HG02884 (cell line): ENCODE results near the gene FGGY.

Source experiments
- ATAC-seq: cut with Tn5 transposase; IDR thresholded peaks from one replicate; pipeline ENCODE4 v1.9.1; 2021; ENCODE audit warnings: mild to moderate bottlenecking, moderate library complexity; ENCODE audit not compliant: unreplicated experiment

Gene FGGY

DNA sequence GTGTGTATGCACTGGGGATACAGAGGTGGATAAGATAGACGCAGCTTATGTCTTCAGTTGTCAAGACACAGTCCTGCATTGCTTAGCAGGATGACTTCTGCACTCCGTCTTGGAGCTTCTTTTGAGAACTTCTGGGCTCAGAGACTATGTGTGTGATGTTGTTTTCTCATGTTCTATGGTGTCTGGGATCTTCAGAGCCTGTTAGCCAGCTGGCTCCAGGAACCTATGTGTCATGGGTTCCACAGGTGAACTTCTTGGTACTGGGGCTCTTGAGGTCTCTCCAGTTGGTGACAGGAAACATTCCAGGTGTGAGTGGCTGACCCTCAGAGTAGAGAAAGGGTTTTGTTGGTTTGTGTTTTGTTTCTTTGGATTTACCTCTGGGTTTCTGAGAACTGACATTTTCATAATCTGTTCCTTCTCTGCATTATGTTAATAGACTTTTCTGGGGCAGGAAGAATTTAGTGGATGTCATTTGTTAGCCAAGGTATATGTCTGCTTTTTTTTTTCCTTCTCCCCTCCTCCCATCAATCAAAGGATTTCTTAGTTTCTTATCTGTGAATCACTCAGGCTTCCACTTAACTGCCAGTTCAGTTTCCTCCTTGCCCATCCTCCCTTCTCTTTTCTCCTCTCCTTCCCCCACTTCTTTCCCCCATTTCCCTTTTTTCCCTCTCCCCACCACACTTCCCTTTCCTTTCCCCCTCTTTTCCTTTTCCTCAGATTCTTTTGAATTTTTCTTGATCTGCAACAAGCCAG is 18.1 kb downstream of the FGGY start:
- ATAC-seq: no peak

- ATAC-seq: no peak
Measured at GRCh38 chr1:59315529-59316463, 18.9 kb downstream of the FGGY start.

- ATAC-seq: peak; percentile 82
Measured at GRCh38 chr1:59316497-59317128, 19.7 kb downstream of the FGGY start.

- ATAC-seq: no peak
Measured at GRCh38 chr1:59317343-59317742, 20.4 kb downstream of the FGGY start.

DNA sequence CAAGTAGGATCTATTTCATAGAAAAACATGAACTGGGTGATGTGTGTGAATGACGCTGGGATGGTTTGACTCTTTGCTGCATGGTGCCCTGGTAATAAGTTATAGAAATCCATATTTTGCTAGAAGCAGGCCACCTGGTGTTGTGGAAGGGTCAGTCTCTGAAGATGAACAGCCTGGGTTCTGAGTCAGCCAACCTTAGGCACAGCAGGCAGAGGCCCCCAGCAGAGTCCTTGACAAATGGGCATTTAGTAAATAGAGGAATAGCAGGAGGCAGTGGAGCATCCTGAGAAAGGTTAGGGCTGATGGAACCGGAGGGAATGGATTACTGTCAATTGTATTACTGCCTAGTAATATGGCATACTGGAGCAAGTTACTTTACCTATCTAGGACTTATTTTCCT is 20.9 kb downstream of the FGGY start:
- ATAC-seq: no peak

DNA sequence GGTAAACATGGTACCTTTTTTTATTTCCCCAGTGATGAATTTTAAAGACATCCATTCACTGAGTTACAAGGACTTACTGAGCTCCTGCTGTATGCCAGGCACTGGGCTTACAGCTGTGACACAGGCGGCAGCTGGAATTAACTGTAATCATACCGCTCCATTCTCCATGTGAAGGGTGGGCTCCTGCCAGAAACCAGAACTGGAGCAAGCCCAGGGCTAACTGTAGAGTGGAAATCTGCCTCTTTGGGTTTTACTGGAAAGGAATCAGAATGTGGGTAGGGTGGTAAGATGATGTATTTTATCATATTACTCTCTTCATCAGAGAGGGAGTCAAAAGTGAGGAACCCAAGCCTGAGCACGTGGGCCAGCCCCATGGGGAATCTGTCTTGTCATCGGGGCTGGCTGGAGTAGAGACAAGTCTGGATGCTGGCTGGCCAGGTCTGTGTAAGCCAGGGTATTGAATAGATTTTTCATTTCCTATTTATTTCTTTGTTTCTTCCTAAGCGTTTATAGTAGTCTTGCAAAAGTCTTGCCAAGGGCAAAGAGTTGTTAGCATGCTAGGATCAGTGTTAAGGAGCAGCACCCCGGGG is 21.5 kb downstream of the FGGY start:
- no peak for ATAC-seq

DNA sequence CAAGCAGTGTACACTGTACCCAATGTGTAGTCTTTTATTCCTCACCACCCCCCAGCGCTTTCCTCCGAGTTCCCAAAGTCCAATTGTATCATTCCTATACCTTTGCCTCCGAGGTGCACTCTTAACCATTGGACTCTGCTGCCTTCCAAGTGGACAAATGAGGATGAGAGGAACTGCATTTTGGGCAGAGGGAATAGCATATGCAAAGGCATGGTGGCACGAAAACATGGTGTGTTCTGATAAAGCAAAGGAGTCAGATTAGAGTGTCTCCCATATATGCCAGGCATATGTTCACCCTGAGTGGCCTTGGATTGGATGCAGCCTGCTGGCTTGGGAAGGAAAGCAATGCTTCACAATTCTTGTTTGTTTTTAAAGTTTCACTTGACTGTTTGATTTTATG is 25.5 kb downstream of the FGGY start:
- no peak for ATAC-seq

DNA sequence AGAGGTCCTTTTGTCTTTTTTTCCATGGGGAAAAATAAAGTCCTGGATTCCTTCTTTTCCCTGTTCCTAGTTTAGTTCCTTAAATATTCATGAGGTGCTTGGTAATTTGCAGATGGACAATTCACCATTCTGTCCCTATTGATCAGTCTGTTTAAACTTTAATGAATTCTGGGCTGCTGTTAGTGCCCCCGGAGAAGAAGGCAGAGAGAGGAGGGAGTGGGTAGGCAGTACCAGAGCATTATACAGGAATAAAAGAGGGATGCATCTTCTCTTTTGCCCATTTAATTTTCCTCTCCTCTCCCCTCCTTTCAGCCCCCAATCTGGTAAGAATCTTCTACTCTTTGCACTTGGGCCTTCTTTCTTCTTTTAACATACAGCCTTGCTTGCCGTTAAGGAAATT is 25.9 kb downstream of the FGGY start:
- ATAC-seq: no peak

GRCh38 chr1:59323879-59324278 is 27.0 kb downstream of the FGGY start:
- no peak for ATAC-seq

DNA sequence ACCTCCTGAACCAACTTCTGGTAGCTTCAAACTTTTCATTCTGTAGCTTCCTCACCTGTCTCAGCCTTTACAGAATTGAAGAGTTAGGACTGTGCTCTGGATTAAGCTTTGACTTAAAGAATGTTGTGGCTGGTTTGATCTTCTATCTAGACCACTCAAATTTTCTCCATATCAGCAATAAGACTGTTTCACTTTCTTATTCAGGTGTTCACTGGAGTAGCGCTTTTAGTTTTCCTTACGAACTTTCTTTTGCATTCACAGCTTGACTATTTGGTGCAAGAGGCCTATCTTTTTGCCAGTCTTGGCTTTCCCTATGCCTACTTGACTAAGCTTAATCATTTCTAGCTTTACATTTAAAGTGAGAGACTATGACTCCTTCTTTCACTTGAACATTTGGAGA is 31.5 kb downstream of the FGGY start:
- ATAC-seq: no peak

DNA sequence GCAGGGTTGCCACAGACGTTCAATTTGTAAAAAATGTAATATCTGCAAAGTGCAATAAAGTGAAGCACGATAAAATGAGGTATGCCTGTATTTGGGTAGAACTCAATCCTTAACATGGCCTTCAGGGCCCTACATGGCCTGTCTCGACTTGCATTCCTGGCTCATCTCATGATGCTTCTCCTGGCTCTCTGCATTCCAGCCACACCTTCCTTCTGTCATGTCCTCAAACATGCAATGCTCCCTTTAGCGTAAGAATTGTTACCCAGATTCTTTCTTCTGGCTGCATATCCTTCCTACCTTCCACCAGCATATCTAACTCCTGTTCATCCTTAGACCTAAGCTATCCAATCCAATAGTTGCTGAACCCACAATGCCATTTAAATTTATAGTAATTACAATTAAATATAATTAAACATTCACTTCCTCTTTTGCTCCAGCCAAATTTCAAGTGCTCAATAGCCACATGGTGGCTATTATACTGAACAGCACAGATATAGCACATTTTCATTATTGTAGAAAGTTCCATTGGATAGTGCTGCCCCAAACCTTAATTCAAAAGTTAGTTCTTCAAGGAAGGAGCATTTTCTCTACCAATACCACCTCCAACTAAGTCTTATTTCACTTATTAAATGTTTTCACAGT is 32.6 kb downstream of the FGGY start:
- ATAC-seq: no peak

- no peak for ATAC-seq
Measured at GRCh38 chr1:59331686-59332620, 35.1 kb downstream of the FGGY start.

DNA sequence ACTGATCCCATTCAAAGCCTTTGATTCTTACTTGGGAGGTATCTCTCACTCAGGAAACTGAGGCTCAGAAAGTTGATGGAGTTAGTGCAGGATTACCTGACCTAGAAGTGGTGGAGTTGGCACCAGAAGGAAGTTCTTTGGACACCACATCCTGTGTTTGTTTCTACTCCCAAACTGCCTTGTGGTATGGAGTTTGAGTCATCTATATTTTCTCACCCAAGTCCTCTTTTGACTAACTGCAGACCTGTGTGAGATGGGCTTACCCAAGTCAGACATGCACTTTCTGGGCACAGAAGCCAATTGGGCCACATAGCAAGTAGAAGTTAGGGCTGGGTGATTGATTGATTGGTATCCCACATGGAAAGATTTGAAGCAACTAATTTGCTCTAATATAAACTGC is 36.1 kb downstream of the FGGY start:
- ATAC-seq: no peak

GRCh38 chr1:59333626-59334277 is 36.9 kb downstream of the FGGY start:
- ATAC-seq: no peak

DNA sequence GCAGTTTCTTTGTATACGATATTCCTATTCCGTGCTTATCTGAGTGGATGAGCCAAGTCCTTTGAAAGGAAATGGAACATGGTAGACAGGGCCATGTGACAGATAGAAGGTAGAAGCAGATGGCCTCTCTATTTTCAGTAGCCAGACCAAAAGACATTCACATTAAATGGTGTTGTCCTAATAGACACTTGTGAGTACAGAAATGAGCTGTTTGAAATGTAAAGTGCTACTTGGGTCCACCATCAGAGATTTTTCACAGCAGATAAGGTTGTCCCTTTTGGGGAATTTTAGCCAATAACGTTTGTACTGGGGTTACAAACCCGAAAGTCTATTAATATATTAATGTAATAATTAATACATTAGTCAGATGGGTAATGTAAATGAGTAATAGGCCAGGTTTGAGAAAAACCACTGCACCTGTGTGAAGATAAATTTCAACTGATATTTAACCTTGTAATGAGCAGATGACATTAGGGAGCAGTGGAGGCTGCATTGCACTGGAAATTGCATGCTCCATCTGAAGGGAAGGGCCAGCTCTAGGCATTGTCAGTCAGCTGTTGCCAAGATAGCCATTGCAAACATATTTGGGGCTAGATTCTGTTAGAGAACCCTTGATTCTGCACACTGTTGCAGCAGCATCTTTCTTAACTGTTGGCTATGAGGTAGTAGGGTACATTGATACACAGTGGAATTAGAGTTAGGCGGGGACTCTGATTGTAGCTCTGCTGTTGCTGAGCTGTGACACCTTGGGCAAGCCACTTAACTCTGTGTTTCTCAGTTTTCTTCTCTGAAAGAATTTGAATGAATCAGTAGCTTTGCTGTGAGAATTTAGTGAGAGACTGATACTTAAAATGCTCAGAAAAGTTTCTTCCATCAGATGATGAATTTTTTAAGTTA is 43.8 kb downstream of the FGGY start:
- ATAC-seq: no peak

- ATAC-seq: no peak
Measured at GRCh38 chr1:59342801-59343575, 46.1 kb downstream of the FGGY start.

- no peak for ATAC-seq
Measured at GRCh38 chr1:59343576-59343840, 46.6 kb downstream of the FGGY start.

- no peak for ATAC-seq
Measured at GRCh38 chr1:59345221-59345620, 48.3 kb downstream of the FGGY start.
